RPMI8226 (cell line): ENCODE data around the gene KIAA1328.
A peak's percentile ranks its signal among the peaks of the same experiment; 100 is the strongest.

Source experiments
- DNase-seq: peaks from one replicate; pipeline ENCODE4 v3.0.0-alpha.2; 2015

Gene KIAA1328

DNA sequence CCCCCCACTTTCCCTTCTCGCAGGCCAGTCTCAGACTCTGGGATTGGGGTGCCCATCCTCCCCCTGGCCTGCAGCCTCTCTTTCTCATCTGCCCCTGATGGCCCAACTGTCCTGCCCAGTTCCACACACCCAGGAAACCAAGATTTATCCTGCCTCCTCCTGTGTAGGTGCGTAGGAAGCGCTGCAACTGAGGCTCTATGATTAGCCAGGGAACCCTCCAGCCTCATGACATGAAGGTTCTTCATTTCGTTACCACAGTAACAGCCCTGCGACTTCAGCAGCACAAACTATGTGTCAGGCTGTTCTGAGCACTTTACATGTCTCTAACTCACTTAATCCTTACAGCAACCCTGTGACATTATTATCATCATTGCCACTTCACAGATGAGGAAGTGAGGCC lies 430.8 kb downstream of the KIAA1328 start:
- no peak for DNase-seq

- no peak for DNase-seq
Measured at GRCh38 chr18:37260367-37261093, 431.6 kb downstream of the KIAA1328 start.

GRCh38 chr18:37261246-37261840 lies 432.4 kb downstream of the KIAA1328 start:
- DNase-seq = no peak

DNA sequence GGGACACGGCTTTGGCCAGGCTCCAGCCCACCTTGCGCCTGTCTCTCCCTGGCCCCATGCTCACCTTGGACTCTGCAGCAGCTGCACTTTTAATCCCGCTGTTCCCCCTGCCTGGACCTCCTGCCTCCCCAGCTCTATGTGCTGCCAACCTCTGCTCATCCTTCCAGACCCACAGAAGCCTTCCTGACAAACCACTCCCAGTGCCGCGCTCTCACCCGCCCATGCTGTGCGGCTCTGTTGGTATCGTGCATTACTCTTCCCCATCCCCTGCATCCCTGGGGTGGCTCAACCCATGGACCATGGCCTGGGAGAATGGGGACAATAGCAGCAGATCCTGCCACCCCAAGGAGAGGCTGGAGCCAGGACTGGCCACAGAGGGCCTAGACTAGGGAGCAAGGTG lies 433.1 kb downstream of the KIAA1328 start:
- DNase-seq = no peak

- DNase-seq = no peak
Measured at GRCh38 chr18:37264956-37265355, 436.0 kb downstream of the KIAA1328 start.

GRCh38 chr18:37265382-37265781 lies 436.5 kb downstream of the KIAA1328 start:
- no peak for DNase-seq

DNA sequence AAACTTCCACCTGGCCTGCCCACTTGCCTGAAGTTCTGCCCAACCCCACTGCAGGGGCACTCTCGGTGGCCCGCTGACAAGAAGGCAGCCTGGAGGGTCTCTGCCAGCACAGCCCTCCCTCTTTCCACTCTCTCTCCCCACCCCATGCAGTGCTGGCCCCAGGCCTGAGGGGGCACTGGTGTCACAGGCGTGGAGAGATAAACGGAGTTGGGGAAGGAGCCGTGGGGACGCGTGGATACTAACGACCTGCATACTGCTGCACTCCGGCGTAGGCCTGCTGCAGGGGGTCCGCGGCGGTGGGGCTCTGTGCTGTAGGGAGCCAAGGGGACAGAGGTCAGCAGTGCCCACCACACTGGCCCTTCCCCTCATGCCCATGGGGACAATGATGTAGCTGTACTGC lies 437.4 kb downstream of the KIAA1328 start:
- DNase-seq = peak; percentile 39

DNA sequence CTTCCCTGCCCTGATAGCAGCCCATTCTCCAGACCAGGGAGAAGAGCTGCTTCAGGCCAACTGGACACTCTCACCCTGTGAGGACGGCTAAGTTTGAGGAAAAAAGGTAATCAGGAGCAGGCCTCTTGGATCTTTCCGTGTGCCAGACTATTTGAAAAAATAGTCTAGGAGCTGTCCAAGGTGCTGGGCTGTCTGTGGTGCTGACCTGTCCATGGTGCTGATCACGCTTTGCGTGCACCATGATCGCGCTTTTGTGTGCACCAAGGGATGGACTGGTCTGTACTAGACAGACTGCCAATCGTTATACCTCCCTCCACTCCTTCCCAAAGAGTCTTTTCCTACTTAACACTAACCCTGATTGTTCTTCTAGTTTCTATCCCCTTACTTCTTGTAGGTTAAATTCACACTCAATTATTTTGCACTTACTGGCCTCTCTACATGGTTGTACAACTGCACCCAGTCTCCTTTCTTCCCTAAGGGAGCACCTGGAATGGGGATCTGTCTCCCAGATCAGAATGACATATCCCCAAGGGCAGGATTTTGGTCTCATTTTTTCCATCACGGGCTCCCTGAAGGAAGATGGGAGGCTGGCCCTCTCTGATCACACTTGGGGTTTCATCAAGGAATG lies 441.2 kb downstream of the KIAA1328 start:
- DNase-seq = peak; percentile 82

DNA sequence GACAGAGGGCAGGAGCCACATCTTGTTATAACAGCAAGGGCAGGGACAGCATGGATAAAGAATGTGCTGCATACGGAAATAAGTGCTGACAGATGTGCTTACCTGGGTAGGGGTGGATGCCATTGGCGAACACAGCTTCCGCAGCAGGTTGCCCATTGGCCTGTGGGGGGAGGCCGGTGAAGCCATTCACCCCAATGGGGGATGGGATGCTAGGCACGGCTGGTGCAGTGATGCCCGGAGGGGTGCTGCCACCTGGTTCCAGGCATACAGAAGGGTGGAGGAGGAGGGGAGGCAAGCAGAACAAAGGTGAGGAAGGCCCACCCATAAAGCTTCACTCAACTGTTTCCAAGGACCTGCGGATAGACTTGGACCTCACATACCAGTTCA lies 441.7 kb downstream of the KIAA1328 start:
- no peak for DNase-seq

DNA sequence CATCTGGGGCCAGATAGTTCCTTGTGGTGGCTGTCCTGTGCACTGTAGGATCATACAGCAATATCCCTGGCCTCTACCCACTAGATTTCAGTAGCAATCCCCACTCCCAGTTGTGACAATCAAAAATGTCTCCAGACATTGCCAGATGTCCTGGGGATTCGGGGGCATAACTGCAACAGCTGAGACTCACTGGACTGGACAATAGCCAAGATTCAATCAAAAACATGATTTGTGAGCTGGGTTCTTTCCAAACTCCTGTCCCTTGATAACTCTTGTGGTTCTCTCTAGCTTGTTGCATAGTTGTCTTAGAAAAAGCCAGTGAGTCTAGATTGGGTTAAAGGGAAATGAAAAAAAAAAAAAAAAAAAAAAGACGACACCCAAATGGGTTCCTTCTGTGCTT lies 443.3 kb downstream of the KIAA1328 start:
- DNase-seq = no peak

DNA sequence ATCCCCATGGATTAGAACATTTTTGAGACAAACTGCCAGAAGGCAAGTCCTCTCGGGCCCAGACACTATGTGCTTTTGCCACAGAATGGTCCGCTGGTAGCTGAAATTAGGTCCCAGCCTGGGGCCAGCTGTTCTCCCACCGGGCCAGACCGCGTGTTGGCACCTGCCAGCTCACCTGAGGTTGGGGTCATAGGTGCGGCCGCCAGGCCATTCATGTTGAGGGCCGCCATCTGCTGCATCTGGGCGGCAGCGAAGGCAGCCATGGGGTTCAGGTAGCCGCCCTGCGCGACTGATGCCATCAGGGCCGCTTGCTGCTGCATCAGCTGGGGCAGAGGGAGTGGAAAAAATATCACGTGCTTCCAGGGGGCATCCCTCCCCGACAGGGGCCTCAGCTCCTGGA lies 443.9 kb downstream of the KIAA1328 start:
- DNase-seq = no peak

GRCh38 chr18:37274309-37275236 lies 445.6 kb downstream of the KIAA1328 start:
- no peak for DNase-seq

GRCh38 chr18:37275237-37275741 lies 446.4 kb downstream of the KIAA1328 start:
- DNase-seq = no peak

- no peak for DNase-seq
Measured at GRCh38 chr18:37276111-37276890, 447.4 kb downstream of the KIAA1328 start.

DNA sequence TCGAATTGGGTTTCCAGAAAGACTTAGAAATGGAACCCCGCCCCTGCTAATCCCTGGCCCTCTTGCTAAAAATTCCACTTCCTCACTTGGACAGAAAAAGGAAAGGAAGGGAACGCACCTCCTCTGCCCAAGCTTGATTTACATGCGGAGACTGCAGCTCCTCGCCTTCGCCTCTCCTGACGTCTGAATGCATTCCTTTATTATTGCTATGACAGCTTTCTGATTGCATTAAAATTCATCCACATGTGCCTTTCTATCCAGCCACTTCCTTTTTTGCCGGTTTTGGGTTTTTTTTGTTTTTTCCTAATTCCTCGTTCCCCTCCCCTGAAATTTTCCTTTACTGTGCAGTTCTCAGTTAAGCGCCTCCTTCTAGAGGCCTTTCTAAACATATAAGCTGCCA lies 448.9 kb downstream of the KIAA1328 start:
- no peak for DNase-seq
